C4-2B (cell line): Measurements from ENCODE around the gene HCN2.
"Not testable (repeated sequence)": the region's sequence is repeated elsewhere in the genome, so short reads cannot be mapped to it uniquely, and the experiment has no call there.

Experiments used
- H3K27ac ChIP-seq: fragments of 450-650 bp; 2 replicates; pipeline ENCODE4 v1.5.1; 2017
- ZFX ChIP-seq: fragments of 450-650 bp; IDR thresholded peaks from 2 replicates; pipeline ENCODE4 v1.6.1; 2017
- TF ChIP-seq, protein P1 (sequence below): fragments of 450-650 bp; conservative IDR thresholded peaks from 2 replicates; pipeline ENCODE4 v1.5.1; 2017; ENCODE audit warnings: mild to moderate bottlenecking

HCN2 gene

DNA sequence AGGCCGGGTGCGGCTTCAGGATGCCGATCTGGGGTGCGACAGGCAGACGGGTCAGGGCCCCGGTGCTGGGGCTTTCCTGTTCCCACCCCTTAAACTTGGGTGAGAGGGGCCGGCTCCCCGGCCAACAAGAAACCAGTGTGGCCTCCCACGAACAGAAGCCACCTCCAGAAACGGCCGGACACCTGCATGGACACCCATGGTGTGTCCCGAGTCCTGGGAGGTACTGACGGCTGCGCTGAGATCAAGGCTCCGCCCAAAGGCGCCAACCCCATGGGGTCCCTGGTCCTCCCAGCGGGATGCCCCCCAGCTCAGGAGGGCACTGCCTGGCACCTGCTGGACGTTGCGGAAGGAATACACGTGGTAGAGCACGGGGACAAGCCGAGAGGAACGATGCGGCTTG, 32.1 kb downstream of the HCN2 start:
- TF ChIP-seq, protein P1, sequence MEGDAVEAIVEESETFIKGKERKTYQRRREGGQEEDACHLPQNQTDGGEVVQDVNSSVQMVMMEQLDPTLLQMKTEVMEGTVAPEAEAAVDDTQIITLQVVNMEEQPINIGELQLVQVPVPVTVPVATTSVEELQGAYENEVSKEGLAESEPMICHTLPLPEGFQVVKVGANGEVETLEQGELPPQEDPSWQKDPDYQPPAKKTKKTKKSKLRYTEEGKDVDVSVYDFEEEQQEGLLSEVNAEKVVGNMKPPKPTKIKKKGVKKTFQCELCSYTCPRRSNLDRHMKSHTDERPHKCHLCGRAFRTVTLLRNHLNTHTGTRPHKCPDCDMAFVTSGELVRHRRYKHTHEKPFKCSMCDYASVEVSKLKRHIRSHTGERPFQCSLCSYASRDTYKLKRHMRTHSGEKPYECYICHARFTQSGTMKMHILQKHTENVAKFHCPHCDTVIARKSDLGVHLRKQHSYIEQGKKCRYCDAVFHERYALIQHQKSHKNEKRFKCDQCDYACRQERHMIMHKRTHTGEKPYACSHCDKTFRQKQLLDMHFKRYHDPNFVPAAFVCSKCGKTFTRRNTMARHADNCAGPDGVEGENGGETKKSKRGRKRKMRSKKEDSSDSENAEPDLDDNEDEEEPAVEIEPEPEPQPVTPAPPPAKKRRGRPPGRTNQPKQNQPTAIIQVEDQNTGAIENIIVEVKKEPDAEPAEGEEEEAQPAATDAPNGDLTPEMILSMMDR: no peak
- no peak for TF ChIP-seq ZFX
- no peak overlapping the region for H3K27ac ChIP-seq

DNA sequence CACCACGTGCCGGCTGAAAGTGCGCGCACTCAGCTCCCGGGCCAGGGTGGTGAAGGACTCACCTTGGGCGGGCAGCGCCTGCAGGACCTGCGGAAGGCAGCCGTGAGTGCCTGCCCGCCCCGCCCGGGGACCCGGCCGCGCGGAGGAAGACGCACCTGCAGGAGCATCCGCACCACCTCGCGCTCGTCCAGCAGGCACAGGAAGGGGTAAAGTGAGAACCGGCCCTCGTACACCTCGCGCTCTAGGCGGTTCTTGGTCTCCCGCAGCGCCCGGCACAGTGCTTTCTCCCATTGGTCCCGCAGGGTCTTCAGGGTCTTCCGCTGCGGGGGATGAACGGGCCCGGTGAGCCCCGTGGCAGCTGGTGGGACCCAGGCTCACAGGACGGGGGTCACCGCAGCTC, 33.0 kb downstream of the HCN2 start:
- no peak overlapping the region for H3K27ac ChIP-seq
- no peak for TF ChIP-seq ZFX
- TF ChIP-seq, protein P1: no peak

DNA sequence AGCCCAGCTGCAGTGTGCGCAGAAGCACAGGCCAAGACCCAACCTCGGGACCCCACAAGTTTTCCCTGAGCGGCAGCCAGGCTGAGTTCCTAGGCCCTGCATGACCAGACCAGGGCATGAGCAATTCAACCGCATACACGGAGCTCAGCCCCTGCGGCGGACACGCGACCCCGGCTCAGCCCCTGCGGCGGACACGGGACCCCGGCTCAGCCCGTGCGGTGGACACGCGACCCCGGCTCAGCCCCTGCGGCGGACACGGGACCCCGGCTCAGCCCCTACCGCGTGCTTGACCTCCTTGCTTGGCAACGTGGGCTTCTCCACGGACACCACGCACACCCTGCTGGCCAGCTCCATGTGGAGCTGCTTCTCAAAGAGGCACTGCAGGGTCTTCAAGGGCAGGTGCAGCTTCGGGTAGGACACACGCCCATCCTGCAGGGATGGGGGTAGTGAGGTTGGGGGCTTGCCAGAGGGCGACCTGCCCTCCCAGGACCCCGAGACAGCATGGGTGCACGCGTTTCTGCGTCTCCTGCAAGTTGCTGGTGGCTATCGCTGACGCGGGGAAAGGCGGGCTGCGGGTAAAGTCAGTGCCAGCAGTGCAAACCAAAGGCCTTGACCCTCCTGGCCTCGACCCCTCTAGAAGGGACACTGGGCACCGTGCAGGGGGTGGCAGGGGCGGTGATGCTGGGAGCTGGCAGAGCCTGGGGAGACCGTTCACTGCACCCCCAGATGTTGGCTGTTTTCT, 33.7 kb downstream of the HCN2 start:
- H3K27ac ChIP-seq: no peak overlapping the region

DNA sequence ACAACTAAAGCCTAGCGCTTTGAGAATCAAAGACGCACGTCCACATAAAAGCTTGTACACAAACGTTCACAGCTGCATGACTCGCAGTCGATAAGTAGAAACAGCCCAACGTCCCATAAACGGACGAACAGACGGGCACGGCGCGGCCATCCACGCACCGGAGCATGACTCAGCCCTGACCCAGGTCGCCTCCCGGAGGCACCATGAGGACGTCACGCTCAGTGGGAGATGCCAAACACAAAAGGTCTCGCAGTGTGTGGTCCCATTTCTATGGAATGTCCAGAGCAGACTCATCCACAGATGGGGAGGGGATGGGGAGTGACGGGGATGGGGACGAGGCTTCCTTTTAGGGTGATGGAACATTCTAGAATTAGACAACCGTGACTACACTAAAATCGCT, 34.3 kb downstream of the HCN2 start:
- H3K27ac ChIP-seq: no peak overlapping the region
- TF ChIP-seq ZFX: no peak

More for the DNA sequence above, 33.7 kb downstream of the HCN2 start:
- TF ChIP-seq, protein P1: no peak
- no peak for TF ChIP-seq ZFX

DNA sequence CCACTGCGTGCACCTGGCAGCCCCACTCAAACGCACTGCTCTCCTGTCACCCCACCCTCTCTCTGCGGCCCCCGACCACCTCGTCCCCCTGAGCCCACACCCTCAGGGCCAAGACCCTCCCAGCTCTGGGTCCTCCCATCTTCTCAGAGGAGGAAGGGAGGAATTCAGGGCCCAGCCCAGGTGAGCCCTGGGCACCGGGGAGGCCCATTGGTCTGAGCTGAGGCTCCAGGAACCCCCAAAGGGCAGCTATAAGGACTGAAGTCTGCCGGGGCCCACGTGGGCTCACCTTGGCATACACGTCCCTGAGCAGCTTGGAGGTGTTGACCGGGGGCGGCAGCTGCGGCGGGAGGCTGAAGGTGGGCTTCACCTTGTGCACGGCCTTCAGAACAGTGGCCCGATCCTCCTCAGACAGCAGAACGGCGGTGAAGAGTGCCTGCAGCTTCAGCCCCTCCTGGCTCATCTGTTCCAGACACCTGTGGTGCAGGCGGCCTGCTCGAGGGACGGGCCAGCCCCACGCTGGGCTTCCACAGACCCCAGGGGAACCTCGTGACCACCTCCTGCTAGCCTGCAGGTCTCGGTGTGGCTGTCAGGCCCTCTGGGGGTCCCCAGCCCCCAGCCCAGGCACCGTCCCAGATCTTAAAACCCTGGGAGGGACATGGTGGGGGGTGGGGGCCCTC, 34.9 kb downstream of the HCN2 start:
- no peak for TF ChIP-seq ZFX
- TF ChIP-seq, protein P1: no peak
- no peak overlapping the region for H3K27ac ChIP-seq

DNA sequence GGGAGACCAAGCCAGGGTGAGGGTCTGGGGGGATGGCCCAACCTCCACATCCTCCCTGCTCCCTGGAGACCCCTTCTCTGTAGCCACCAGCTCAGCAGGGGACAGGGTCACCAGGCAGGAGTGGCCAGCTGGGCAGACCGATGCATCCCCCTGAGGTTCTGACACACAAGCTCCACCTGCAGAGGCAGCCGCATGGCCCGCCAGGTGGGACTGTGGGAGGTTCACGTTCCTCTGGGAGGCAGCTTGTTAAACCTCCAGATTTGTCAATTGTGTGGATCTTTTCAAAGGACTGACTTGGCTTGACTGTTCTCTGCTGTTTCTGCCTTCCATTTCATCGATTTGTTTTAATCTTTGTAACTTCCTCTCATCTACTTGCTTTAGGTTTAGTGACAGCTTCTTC, 35.6 kb downstream of the HCN2 start:
- TF ChIP-seq ZFX: no peak
- H3K27ac ChIP-seq: no peak overlapping the region

DNA sequence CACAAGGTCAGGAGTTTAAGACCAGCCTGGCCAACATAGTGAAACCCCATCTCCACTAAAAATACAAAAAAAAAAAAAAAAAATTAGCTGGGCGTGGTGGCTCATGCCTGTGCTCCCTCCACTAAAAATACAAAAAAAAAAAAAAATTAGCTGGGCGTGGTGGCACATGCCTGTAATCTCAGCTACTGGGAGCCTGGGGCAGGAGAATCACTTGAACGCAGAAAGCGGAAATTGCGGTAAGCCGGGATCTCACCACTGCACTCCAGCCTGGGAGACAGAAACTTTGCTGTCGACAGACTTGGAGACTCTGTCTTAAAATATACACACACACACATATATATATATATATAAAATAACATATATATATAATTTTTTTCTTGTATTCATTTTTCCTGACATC, 36.9 kb downstream of the HCN2 start:
- not testable (repeated sequence) for H3K27ac ChIP-seq

DNA sequence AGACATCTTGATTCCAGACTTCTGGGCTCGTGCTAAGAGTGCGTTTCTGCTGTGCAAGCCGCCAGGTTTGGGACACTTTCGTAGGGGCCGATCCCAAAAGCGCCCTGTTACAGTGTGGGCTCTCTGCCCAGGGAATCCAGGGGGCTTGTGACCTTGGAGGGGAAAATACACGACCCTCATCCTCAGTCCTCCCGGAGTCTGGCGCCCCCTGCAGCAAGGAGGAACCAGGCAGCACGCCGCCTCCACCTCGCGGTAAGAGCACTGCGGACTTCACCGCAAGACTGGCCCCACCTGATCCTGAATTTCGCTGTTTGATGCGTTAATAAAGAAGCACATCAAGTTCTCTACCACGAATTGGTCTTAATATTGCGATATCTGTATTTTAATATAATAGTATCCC, 38.5 kb downstream of the HCN2 start:
- no peak for TF ChIP-seq ZFX
- TF ChIP-seq, protein P1: no peak; the same call in 1 of the 2 replicates
- no peak overlapping the region for H3K27ac ChIP-seq

DNA sequence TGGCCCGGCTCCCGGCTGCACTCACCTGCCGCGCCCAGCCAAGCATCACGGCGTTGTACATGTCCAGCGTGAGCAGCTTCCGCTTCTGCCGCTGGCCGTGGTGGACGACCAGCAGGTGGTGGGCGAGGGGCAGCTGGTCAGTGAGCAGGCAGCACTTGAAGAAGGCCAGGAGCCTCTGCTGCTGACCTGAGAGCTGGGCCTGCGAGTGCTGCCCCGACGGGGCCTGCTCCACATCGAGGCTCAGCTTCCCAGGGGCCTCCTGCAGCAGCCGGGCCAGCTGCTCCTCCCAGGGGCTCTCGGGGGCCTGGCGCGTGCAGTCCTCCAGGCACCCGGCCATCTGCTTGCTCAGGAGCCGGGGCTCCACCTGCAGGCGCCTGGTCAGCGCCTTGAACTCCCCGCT, 39.8 kb downstream of the HCN2 start:
- H3K27ac ChIP-seq: not testable (repeated sequence)
